HG02884 (cell line): ENCODE data around the gene TUBA8.
"Not testable (repeated sequence)": the region's sequence is repeated elsewhere in the genome, so short reads cannot be mapped to it uniquely, and the experiment has no call there.

Source experiments
- ATAC-seq: cut with Tn5 transposase; IDR thresholded peaks from one replicate; pipeline ENCODE4 v1.9.1; 2021; ENCODE audit warnings: mild to moderate bottlenecking, moderate library complexity; ENCODE audit not compliant: unreplicated experiment

Gene TUBA8

GRCh38 chr22:18165356-18165755, 54.7 kb downstream of the TUBA8 start:
- ATAC-seq = not testable (repeated sequence)

- ATAC-seq = not testable (repeated sequence)
Observed at GRCh38 chr22:18170284-18170683, 59.7 kb downstream of the TUBA8 start.

DNA sequence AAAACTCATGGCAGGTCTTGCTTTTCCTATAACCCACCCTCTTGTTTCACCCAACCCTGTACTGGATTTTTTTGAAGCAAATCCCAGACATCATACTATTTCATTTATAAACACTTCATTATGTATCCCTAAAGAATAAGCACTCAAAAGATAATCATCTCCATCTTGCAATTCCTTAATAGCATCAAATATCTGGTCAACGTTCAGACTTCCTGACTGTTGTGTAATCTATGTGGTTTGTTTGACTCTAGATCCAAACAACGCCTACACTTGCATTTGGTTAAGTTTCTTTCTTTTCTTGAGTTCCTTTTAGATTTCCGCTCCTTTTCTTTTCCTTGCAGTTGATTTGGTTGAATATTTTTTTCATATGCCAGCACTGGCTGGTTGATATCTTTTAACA, 61.6 kb downstream of the TUBA8 start:
- ATAC-seq = not testable (repeated sequence)

GRCh38 chr22:18172776-18173175, 62.2 kb downstream of the TUBA8 start:
- not testable (repeated sequence) for ATAC-seq

DNA sequence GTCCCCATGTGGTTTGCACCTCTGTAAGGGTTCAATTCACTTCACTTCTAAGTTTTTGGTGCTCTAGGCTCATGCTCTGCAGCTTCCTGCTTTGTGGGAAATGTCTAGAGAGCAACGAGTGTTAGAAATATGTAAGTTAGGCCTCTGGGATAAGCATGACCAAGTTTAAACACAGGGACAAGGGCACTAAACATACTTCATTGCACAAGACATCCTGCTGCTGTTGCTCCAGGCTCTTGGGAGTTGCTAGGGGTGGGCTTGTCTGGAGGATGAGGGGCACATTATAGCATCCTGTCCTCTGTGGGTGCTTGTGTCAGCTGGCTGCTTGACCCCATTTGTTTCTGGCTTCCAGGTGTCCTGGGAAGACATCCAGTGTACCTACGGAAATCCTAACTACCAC, 62.8 kb downstream of the TUBA8 start:
- ATAC-seq = not testable (repeated sequence)
